ENCODE data around the gene MMAB.
A peak's percentile ranks its signal among the peaks of the same experiment; 100 is the strongest.

The MMAB gene

DNA sequence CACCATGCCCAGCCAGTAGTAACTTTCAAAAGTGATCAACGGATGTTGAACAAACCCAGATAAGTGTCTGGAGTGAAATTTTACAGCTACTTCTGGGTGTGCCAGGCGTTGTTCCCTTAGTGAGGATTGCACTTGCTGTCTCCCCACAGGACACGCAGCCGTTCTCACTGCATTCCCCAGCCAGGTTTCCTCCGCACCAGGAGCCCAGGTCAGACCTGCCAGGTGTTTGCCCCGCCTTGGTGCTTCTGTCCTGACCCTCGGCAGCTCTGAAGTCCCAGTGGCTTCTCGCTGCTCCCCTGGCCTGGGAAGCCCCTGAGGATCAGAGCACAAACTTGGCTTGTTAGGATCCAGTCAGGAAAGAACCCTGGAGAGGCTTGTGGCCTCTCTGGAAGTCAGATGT, 36.2 kb downstream of the MMAB start:
- DNase-seq: no peak

DNA sequence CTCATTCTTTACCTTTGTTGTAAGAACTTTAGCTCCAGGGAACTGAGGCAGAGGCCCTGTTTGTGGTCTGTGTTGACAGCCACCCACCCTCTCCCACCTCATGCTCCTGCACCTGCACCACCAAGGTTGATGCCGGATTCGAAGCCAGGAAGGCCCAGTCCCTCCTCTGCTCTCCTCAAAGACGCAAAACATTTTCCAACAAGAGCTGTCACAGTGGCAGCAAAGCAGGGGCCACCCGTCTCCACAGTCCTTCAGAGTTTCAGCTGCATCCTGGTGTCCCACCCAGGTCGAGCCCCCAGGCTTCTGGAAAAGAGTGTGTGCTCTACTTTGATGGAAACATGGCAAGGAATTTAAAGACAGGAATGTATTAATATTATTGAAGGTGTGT, 37.4 kb downstream of the MMAB start:
- DNase-seq: no peak

DNA sequence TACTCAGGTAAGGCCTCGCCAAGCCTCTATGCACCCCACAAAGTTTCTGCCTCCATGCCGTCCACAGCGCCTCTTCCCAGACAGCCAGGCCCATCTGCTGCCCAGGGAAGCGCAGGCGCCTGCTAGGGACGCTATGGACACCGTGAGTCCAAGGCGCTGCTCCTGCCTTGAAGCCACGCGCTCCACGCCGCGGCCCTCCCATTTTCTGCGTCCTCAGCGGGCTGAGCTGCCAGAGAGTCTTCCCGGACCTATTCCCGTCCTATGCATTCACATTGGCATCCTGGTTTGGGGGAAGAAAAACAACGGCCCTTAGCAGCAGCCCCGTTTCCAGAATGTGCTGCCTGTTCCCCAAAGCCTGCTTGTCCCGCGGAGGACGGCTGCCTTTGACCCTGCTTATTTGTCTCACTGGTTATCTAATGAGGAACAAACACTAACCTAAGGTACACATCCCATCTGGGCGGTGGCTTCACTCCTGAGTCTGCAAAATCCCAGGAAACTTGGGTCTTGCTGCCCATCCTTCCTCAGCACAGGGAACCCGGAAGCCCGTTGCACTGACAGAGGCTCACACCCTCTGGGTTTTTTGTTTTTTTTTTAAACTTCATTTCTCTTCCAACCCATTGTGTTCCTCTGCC, 38.0 kb downstream of the MMAB start:
- DNase-seq: no peak

DNA sequence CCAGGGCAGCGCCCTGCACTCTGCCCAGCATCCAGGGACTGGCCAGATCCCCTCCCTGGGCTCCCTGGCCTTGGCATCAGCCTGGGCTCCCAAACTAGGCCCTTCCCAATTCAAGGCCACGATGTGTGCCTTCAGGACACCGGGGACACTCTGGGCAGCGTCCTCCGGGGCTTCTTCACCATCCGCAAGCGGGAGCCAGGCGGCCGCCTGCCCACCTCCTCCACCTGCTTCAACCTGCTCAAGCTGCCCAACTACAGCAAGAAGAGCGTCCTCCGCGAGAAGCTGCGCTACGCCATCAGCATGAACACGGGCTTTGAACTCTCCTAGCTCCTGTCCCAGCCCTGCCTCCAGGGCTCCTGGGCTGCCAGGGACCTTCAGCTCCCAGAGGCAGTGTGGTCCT, 38.8 kb downstream of the MMAB start:
- no peak for DNase-seq

DNA sequence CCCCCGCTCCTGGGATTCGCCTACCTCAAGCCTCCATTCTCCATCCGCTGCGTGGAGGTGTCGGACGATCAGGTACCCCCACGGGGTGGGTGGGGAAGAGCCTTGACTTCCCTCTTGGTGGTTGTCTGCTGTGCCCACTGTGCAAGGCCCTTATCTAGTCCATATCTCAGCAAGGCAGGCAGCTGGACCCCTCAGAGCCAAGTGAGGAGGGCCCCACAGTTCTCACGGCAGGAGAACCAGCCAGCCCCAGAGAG, 39.9 kb downstream of the MMAB start:
- no peak for DNase-seq

DNA sequence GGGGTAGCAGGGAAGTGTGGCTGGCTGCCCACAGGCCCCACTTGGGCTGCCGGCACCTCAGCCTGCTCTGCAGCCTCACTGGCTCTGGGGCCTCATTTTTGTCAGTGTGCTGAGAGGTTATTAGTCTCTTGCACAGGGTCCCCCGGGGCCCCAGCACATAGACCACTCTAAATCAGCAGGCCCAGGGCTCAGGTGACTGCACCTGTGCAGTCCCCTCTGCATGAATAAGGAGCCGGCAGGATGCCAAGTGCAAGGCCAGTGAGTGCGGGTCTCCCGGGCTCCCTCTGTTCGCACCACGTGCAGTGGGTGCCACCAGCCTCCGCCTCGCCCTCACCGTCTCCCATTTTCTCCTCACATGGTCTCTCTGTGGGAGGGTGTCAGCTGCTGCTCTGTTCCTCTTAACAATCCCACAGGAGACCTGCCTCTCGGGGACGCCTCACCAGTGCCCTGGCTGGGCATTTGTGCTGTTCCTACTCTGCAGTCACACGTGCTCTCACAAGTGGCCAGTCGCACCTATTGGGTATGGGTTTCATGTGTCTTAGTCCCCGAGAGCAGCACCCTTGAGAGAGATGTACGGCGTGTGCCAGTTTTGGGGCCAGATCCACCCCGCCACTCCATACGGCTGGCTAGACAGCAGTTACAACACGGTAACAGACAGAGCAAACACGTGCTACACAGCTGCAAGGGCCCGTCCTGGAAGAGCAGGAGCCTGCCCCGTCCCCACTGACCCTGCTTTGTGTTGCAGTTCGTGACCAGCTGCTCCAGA, 40.4 kb downstream of the MMAB start:
- DNase-seq: no peak

DNA sequence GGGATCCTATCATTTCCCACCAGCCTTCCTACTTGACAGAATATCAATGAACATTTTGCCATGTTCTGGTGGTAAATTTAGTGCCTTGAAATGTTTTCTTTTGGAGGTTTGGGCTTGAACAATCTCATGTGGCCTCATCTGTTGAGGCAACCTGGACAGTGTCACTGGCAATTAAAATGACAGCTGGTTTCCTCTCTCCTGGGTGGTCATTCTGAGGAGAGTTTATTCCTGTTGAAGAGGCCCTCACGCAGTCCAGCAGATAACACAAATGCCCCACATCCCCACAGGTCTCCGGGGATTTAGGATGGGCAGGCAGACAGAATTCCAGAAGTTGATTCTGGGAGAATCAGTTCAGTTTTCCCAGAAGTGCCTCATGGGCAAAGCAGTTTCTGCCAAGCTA, 41.9 kb downstream of the MMAB start:
- no peak for DNase-seq

DNA sequence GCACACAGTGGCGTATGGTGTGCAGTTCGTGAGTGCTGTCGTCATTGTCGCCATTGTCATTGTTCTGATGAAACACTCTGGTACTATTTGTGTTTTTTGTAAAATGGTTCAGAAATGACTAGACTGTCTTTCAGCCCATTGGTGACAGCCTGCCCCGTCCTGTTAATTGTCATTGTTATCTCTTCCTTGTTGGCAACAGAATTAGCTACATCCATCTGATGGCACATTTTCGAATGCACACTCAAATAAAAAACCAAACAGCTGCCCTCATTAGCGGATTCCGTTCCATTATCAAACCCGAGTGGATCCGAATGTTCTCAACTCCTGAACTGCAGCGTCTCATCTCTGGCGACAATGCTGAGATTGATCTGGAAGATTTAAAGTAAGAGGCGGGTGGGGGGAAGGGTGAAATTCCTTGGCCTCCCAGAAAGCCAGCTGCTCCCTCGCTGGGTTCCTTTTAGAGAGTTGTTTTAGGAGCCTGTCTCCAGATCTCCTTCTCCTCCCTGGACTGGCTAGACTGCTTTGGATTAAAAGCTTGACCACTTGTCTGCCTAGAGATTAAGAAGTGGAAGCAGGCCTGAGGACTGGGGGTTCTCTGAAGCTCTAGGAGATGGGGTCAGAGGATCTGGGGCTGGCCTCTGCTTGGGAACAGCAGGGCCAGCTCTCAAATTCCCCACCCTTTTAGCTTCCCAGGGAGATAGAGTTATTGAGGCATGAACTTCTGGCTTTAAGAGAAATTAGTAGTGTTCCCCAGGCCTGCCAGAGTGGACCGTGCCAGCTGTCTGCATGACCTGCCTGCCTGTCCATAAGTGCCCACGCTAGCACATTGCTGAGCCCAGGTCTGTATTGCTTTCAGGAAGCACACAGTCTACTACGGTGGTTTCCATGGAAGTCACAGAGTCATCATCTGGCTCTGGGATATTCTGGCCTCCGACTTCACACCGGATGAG, 43.3 kb downstream of the MMAB start:
- no peak for DNase-seq

DNA sequence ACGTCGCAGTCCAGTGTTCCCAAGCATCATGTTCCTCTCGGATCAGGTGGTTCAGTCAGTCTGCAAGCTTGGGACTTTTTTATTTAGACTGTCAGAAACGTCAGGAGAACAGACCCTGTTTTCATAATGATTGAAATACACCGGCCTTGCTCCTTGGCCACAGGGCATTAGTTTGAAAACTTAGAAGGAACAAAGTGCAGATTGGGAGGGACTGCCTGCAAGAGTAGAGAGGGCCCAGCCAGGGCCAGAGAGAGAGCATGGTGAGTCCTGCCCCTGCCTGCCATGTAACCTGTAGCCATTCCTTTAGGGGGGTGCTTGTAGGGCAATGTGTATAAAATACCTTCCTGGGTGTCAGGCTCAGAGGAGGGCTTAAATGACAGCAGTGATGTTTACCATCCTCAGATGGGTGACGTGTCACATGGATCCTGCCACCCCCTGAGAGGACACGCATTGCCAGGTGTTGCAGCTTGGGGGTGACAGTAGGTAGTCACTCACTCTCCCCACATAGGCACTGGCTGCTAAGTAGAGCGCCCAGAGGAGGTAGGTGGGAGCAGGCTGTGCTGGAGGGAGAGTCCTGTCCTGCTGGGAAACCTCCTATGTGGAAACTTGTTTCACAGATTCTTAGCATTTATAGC, 45.7 kb downstream of the MMAB start:
- DNase-seq: no peak

DNA sequence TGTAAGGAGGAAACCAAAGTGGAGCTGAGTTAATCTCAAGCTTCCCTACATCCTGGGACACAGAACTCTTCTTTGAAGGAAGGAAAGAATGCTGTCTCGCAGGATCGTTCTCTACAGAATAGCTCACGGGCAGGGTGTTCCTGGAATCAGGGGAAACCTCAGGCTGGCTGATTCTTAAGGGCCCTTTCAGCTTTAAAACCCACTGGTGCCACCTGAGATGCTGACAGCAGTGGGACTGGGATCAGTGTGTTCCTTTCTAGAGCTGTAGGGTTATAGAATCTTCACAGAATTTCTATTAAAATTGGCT, 48.1 kb downstream of the MMAB start:
- DNase-seq: no peak

DNA sequence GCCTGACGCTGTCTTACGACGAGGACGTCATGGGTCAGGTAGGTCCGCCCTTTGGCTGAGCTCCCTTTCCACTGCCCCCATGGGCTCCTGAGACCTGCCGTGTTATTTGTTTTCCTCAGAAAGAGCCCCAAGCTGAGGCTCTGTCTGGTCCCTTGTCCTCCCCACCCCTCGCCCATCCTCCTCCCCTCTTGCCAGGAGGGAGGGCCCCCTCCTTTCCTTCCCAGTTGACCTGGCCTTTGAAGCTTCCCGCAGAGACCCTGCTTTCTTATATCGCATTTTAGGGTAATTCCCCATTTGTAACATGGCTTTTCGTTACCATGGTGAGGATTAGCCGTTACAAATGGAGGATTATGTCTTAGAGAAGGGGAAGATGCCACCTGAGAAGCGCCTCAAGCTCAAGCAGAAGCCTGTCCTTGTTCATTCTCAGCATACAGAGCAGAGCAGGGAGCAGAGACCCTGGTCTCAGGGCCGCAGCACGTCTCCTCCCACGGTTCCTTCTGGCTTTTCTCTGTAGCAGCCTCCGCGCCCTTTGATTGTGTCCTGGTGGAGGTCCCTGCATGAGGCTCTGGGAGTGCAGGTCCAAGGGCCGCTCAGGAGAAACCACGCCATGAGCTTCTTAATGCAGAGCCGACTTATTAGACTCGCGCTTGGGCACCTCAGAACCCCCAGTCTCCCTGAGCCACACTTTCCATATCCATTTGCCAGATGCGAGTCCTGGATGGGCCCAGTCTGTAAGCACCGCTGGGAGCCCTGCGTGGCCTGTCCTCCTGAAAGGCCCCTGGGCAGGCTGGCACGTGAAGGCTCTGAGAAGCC, 48.6 kb downstream of the MMAB start:
- no peak for DNase-seq

DNA sequence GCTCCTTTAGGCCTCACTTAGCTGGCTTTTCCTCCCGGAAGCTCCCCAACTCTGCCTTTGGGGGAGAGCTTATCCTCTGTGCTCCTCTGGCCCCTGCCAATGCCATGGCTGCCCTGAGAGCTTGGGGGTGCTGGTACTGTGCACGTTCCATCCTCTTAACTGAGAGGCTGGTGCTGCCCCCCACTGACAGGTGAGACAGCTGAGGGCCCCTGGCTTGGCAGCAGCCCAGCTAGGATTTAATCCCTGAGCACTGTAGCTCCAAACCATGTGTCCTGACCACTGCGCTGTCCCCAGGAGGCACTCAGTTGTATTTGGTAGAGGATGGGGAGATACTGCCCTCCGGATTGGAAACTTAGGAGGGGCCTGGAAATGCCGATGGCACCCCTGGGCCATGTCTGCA, 49.8 kb downstream of the MMAB start:
- DNase-seq: no peak

DNA sequence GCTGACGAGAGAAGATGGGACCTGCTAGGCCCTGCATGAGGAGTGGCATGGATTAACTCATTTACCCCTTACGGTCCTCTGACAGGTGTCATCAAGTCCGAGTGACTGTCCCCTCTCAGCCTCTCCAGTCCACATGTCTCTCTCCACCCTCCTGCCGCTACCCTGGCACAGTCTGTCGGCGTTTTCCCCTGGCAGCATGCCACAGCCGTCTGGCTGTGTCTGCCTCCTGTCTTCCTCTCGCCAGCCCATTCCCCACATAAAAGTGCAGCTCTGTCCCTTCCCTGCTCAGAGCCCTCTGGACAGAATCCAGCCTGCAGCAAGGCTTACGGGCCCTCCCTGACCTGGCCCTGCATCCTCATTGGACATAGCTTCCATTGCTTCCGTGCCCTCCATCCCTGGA, 50.2 kb downstream of the MMAB start:
- DNase-seq: no peak

DNA sequence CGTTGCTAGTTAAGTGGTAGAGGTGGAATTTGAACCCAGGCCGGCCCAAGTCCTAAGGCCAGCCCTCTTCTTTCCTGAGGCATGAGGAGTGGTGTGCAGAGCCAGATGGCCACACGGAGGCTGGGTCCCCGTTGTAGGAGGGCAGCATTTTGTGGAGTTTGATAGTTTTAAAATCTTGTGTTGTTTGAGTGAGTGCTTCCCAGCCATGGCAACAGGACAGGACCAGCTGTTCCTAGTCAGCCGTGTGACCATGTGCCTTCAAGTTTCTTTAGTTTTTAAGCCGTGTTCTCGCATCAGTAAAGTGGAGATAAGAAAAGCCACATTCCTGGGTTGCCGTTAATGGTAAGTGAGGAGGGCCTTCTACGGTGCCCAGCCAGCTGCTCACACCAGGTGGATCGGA, 51.5 kb downstream of the MMAB start:
- no peak for DNase-seq

DNA sequence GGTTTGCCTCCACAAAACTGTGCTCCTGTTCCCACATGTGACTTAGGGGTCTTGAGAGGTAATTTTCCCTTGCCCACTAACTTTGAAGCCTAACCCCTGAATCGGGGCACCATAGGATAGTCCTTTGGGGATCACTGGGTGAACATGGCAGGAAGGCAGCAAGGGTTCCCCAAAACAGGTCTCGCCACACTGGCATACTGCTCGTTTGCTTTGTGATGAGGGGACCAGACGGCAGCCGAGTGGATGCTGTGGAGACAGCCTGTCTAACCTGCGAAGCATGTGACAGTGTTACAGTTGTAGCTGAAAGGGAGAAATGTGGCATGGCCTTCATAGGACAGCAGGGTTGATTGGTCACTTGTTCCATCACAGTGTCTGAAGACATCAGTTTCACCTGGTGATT, 53.5 kb downstream of the MMAB start:
- DNase-seq: no peak

DNA sequence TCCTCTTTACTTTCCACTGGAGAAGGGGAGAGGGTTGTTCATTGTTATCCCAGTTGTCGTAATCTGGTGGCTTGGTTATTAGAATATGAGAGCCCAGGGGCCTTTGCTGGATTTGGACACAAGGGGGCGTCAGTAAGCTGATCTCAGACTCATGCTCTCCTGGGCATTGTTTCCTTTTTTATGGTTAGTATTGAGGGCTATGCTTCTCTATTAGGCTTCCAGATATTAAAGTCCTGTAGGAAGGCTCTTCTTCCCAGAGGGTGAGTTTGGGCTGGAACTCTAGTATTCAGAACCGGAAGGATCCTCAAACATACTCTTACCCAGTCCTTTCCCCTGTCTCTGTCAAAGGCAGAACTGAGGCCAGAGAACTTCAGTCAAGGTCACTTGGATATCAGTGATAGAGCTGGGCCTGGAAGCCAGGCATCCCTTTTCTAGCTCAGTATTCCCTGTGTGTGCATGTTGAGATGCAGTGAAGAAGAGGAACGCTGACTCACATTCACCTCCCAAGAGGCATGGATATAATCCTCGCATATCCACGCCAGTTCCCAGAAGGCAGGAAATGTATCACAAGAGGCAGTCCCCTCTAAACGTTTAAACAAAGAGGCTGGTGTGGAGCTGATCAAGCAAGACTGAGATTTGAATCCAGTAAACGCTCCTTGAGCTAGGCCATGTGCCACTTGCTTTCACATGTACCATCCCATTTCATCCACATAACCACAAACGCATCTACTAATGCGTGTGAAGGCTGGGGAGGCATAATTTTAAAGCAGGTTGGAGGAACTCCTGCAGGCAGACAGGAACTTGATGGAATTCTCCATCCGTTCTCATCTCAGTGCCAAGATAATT, 54.3 kb downstream of the MMAB start:
- peak; percentile 40 for DNase-seq

DNA sequence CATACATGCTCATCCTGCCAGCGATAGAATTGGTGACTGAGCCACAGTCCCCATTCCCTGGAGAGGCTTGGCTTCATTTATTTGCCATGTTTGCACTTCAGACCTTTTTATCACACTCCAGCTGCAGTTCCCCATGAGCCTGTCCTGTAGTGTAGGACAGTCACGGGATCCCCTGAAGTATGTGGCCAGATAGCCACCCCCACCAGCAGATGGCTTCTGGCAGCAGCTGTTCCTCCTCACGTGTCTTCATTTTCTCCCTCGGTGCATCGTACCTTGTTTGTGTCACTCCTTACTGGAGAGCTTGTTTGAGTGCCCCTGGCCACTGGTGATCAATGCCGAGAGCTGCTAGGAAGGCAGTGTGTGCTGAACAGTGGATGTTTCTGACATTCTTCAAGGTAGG, 55.7 kb downstream of the MMAB start:
- no peak for DNase-seq

DNA sequence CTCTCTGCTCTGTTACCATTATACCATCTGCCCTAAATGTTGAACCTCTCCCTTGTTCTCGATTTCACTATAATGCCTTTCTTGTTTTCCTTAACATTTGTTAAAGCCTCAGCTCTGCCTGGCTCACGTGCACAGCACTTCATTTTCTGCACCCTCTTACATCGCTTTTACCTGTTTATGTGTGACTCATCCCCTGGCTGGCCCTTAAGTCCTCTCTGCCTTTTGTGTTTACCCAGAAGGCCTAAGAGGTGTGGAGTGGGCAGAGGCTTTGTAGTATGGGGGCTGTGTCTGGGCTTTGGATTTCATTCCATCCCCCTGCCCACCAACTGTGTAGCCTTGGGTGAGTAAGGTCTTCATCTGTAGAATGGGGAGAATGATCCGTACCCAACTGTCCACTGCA, 59.3 kb downstream of the MMAB start:
- DNase-seq: no peak

DNA sequence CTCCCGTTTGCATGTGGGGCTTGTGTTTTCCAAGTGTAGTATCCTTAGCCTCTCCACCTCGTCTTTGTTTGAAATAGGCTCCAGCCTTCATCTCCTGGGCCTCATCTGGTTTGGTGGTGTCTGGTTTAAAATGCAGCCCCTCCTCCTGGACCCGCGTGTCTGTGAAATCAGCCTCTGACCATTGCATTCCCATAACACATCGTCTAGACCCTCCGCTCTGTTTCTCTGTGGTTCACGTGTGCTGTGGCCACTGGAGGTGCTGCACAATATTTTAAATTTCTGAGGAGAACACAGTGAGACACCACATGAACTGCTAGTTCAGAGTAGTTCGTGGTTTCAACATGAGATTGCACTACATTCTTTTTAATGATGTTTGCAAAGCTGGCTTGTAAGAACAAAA, 60.3 kb downstream of the MMAB start:
- DNase-seq: no peak

DNA sequence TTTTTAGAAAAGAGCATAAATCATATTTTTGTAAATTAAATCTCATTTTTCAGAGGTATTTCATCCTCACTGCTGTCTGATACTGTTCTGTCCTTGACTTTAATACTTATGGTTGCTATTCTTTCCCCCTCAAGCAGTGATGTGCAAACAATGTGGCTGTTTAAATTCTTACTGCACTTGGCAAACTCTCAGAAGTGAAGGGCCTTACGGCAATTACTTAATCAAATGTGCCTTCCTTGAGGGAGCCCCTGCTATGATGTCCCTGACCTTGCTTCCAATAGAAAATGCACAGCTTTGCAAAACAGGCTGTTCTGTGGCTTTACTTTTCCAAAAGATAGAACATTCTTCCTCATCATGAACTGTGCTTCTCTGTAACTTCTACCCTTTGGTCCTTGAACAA, 60.7 kb downstream of the MMAB start:
- DNase-seq: no peak

DNA sequence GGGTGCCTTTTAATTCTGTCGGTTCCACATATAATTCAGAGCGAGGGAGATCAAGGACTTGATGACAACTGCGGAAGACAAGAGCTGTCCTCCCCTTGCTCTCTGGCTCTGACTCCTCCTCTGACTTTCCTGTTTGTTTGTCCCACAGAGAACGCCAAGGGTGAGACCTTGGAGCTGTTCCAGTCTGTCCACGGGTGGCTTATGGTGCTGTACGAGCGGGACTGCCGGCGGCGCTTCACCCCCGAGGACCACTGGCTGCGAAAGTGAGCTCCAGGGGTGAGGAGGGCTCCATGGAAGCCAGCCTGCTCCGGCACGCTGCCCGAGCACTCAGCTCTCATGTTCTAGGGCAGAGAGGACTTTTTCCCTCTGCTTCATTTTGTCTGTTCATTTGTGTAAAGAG, 63.1 kb downstream of the MMAB start:
- no peak for DNase-seq

DNA sequence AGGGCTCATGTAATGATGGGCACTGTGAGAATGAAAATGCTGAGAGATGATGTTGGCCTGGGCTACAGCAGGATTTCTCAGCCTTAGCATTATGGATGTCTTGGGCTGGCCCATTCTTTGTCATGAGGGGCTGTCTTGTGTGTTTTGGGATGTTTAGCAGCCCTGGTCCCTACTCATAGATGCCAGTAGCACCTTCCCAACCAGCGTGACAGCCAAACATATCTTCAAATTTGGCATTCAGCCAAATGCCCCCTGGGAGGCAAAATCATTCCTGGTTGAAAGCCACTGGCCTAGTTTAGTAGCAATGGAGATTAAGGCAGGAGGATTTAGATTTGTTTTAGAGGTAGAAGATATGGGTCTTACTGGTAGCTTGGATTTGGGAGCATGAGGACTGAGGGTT, 69.2 kb downstream of the MMAB start:
- DNase-seq: no peak
